HG03439 (cell line): Measurements from ENCODE around the gene ISYNA1.

Source experiments
- ATAC-seq: cut with Tn5 transposase; IDR thresholded peaks from one replicate; pipeline ENCODE4 v1.9.1; 2021; ENCODE audit warnings: mild to moderate bottlenecking, moderate library complexity; ENCODE audit not compliant: unreplicated experiment

Gene ISYNA1

DNA sequence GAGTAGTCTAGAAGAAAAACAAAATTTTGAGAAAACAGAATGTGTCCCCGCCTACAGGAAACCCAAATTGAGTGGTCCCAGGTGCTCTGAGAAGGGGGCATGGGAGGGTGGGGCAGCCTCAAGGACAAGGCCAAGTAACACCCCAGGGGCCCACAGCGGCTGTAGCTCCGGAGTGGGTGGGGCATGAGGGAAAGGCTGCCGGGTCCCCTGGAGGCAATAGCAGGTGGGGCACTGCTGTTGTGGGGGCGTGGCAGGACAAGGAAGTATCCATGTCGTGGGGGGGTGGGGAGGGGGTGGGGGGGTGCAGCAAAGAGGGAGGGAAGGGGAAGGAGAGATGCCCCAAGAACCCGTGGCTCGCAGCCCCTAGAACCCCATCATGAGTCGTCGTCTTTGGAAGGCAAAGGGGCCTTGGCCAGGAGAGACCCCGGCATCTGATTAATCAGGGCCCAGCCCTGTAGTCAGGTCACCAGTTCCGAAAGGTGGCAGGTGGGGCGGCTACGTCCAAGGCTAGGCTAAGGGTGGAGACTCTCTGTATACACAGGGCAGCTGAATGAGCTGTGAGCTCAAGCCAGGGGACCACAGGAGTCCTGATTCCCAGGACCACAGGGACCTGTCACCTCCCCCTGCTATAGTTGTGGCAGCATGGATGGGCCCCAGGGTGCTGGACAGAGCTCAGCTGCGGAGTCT, 7.5 kb upstream of the ISYNA1 start:
- ATAC-seq, result no peak

DNA sequence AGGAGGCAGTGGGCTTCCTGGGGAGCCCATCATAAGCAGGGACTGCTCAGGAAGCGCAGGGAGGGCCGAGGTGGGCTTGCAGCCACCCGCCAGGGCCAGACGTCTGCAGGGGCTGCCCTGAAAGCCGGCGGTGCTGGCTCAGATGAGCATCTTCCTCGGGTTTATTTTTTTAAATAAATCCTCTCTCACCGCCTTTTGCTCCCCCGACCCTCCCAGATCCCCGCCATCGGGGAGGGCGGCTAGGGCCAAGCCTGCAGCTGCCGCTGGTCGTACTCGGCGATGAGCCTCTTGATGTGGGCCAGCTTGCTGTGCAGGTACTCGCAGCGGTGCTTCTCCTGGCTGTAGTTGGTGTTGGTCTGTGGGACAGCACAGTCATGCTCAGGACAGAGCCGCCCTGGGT, 6.6 kb upstream of the ISYNA1 start:
- no peak for ATAC-seq

DNA sequence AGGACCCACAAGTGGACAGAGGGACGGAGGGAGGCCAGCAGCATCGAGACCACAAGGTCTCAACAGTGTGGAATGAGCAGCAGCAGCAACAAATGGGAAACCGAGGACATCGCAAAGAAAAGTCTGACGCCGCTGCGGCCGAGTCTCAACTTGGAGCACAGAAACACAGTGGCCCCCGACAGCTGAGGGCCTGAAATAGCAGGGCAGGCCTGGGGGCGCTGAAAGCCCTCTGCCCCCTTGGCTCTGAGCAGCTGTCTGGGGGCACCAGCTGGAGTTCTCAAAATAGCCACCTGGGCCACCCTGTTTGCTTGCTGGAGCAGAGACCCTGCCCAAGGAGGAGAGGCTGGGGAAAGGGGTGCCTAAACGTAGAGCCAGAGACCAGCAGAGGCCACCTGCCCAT, 5.9 kb upstream of the ISYNA1 start:
- no peak for ATAC-seq

GRCh38 chr19:18443406-18443805, 5.5 kb upstream of the ISYNA1 start:
- ATAC-seq, result no peak

GRCh38 chr19:18442941-18443340, 5.0 kb upstream of the ISYNA1 start:
- no peak for ATAC-seq

- ATAC-seq, result no peak
Measured at GRCh38 chr19:18441804-18442788, 4.2 kb upstream of the ISYNA1 start.

GRCh38 chr19:18440936-18441803, 3.2 kb upstream of the ISYNA1 start:
- ATAC-seq, result no peak

GRCh38 chr19:18440415-18440877, 2.5 kb upstream of the ISYNA1 start:
- ATAC-seq, result no peak

- no peak for ATAC-seq
Measured at GRCh38 chr19:18439910-18440237, 1.9 kb upstream of the ISYNA1 start.

- no peak for ATAC-seq
Measured at GRCh38 chr19:18439025-18439909, 1.3 kb upstream of the ISYNA1 start.

GRCh38 chr19:18438331-18439024, 545 bp upstream of the ISYNA1 start:
- no peak for ATAC-seq

- no peak for ATAC-seq
Measured at GRCh38 chr19:18436671-18437490, 1.1 kb downstream of the ISYNA1 start.

DNA sequence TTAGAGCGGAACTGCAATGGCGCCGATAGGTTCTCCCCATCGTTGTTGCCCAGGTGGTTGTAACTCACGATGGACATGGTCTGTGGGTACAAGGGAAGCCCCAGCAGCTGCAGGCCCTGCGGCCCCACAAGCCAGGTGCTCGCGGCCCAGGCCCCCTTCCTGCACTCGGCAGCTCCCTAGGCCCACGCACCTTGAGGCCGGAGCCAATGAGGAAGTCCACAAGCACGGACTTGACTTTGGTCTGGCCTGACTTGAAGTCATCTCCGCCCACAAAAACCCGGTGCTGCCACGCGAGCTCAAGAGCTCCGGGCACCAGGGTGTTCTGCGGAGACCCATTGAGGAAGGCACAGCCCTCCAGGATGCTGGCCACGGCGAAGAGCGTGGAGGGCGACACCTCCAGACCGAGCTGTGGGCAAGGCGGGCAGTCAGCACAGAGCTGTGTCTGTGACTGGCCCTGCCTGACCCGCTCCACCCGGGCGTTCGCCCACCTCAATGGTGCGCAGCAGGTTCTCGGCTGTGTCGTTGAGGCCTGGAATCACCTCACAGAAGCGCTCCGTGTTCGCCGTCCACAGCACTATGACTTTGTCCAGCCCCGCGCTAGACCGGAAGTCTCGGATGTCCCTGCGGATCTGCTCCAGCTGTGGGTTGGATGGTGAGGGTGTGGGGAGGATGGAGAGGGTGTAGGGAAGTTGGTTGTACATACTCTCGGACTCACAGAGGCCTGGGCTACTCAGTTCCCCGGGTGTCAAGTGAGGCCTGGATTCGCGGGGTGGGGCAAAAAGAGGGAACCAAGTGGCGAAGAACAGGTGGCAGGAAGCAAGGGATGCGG, 1.9 kb downstream of the ISYNA1 start:
- ATAC-seq, result no peak

DNA sequence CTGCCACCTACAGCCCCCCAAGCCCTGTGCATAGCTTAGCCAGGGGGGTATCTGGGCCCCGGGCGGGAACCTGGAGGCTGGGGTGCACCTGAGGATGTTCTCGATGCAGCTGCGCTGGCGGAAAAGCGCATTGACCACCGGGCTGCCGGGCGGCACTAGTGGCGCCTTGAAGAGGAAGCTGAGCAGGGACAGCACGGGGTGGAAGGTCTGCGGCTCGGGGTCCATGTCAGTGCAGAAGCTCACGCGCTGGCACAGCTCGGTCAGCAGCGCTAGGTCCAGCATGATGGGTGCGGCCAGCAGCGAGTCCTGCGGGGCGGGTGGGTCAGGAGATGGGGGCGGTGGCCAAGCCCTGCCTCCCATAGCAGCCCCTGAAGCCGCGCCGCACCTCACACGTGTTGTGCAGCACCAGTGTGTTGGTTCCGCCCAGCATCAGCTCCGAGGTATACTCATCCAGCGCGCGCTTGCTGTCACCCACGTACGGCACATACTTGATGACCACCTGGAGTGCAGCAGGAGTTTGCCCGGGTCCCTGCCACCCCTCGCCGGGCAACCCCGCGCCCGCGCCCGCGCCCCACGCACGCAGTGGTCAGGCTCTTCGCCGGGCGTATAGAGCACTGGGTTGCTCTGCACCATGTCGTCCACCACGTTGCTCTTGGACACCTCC, 2.6 kb downstream of the ISYNA1 start:
- no peak for ATAC-seq

DNA sequence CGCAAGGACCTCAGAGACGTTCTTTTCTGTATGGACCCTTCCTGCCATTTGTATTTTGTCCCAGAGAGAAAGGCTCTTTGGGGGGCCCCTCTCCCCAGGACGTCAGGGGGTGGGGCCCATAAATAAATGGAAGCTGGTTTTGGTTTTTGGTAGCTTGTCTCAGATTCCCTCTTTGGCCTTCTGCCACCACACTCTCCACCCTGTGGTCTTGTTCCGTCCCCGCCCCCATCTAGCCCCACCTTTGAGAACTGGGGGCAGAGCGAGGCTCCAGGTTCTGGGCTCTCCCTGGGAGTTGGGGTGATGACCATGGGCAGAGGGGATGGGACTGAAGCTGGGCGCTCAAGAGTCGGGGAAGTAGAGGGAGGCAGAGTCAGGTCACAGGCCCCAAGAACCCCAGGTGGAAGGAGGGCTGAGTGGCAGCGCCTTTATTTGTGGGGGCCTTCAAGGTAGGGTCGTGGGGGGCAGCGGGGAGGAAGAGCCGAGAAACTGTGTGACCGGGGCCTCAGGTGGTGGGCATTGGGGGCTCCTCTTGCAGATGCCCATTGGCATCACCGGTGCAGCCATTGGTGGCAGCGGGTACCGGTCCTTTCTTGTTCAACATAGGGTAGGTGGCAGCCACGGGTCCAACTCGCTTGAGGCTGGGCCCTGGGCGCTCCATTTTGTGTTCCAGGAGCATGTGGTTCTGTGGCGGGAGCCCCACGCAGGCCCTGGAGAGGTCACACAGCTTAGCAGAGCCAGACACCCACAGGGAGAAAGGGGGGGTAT, 3.3 kb downstream of the ISYNA1 start:
- ATAC-seq, result no peak

- ATAC-seq, result no peak
Measured at GRCh38 chr19:18433735-18434398, 4.1 kb downstream of the ISYNA1 start.
